Sigmoid colon (tissue), 4 donors: ENCODE data around the gene ABO.

ENCODE experiments used
- EP300 ChIP-seq, 4 donors: sonication (generic); formaldehyde crosslinking; IDR thresholded peaks; one replicate each; pipeline ENCODE4 v1.6.1; 2017; ENCODE audit warnings: antibody characterized with exemption in 4 of 4
- POLR2A ChIP-seq, 2 donors: fragments of 450-650 bp; IDR thresholded peaks; one replicate each; pipeline ENCODE4 v1.6.1; 2016; ENCODE audit warnings: antibody characterized with exemption in 2 of 2, mild to moderate bottlenecking in 2 of 2, moderate library complexity in 2 of 2
- POLR2AphosphoS5 ChIP-seq, 4 donors: sonication (generic); formaldehyde crosslinking; IDR thresholded peaks; one replicate each; pipeline ENCODE4 v1.6.1; 2017; ENCODE audit warnings: antibody characterized with exemption in 4 of 4
- TF ChIP-seq, protein P1 (sequence below), 4 experiments: fragments of 450-650 bp in 3 of 4; fragments of 200-600 bp in 1 of 4; IDR thresholded peaks; one replicate each; pipeline ENCODE4 v1.5.1; 2016 to 2019; ENCODE audit warnings: antibody characterized with exemption in 4 of 4, mild to moderate bottlenecking in 3 of 4, moderate library complexity in 2 of 4

DNA sequence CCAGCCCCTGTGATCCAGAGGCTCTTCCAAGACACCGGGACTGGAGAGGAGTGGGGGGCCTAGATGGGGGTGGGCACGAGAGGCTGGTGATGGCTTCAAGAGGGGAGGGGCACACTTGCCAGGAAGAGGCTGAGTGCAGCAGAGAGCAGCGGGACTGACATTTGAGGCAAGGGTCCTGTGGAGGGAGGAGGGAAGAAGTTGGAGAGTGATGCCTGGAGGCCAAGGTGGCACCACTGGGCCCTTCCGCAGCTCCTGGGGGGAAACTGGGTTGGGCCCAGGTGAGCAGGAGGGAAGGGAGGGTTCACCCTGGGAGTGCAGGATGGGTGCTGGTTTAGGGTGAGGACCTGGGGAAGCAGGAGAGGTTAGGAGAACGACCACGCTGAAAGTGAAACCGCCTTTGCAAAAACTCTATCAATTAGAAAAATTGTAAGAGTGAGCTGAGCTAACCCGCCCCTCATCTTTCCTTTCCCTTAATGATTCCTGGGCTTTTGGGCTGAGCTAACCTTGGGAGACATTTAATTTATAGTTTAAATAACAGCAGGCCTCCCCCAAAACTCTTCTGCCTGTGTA lies 26.2 kb downstream of the ABO start:
- TF ChIP-seq, protein P1, sequence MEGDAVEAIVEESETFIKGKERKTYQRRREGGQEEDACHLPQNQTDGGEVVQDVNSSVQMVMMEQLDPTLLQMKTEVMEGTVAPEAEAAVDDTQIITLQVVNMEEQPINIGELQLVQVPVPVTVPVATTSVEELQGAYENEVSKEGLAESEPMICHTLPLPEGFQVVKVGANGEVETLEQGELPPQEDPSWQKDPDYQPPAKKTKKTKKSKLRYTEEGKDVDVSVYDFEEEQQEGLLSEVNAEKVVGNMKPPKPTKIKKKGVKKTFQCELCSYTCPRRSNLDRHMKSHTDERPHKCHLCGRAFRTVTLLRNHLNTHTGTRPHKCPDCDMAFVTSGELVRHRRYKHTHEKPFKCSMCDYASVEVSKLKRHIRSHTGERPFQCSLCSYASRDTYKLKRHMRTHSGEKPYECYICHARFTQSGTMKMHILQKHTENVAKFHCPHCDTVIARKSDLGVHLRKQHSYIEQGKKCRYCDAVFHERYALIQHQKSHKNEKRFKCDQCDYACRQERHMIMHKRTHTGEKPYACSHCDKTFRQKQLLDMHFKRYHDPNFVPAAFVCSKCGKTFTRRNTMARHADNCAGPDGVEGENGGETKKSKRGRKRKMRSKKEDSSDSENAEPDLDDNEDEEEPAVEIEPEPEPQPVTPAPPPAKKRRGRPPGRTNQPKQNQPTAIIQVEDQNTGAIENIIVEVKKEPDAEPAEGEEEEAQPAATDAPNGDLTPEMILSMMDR (IDR thresholded peaks at IDR 0.05): no peak
- TF ChIP-seq POLR2AphosphoS5 (IDR thresholded peaks at IDR 0.05) (no peak), POLR2A (IDR thresholded peaks at IDR 0.05) (no peak), EP300 (IDR thresholded peaks at IDR 0.05) (no peak)
